GM19351 (cell line): Measurements from ENCODE around the gene CHST6.
"Not testable (repeated sequence)": the region's sequence is repeated elsewhere in the genome, so short reads cannot be mapped to it uniquely, and the experiment has no call there.

Experiments
- ATAC-seq: cut with Tn5 transposase; IDR thresholded peaks from one replicate; pipeline ENCODE4 v1.9.1; 2021; ENCODE audit warnings: mild to moderate bottlenecking, moderate library complexity; ENCODE audit not compliant: unreplicated experiment

CHST6 gene

DNA sequence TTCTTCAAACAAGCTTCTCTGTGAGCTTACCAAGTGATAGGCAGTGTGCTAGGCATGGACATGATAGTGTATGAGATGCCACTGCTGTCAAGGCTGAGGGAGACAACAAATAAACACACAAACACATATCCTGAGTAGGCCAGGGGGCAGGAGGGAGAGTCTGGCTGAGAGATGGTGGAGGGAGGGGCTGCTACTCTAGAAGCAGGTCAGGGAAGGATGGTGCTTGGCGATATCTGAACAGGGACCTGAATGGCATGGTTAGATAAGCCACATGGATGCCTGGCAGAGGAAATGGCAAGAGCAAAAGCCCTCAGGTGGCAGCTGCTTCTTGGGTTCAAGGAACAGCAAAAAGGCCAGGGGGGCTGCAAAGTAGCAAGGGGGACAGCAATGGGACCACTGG lies 8.6 kb upstream of the CHST6 start:
- no peak for ATAC-seq

DNA sequence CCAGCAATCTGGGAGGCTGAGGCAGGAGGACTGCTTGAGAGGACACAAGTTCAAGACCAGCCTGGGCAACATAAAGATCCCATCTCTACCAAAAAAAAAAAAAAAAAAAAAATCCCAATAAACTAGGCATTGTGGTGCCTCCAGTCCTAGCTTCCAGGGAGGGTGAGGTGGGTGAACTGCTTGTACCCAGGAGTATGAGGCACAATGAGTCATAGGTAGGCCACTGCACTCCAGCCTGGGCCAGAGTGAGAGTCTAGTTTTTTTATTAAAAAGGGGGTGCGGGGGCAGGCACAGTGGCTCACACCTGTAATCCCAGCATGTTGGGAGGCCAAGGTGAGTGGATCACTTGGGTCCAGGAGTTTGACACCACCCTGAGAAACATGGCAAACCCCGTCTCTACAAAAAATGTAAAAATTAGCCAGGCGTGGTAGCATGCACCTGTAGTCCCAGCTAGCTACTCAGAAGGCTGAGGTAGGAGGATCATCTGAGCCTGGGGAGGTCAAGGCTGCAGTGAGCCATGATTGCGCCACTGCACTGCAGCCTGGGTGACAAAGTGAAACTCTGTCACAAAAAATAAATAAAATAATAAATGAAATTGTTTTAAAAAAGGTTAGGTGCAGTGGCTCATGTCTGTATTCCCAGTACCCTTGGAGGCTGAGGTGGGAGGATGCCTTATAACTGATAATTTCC lies 7.8 kb upstream of the CHST6 start:
- no peak for ATAC-seq

- not testable (repeated sequence) for ATAC-seq
These were observed 6.6 kb upstream of the CHST6 start for GRCh38 chr16:75501820-75502219.

- no peak for ATAC-seq
These were observed 6.1 kb upstream of the CHST6 start for GRCh38 chr16:75501359-75501758.

DNA sequence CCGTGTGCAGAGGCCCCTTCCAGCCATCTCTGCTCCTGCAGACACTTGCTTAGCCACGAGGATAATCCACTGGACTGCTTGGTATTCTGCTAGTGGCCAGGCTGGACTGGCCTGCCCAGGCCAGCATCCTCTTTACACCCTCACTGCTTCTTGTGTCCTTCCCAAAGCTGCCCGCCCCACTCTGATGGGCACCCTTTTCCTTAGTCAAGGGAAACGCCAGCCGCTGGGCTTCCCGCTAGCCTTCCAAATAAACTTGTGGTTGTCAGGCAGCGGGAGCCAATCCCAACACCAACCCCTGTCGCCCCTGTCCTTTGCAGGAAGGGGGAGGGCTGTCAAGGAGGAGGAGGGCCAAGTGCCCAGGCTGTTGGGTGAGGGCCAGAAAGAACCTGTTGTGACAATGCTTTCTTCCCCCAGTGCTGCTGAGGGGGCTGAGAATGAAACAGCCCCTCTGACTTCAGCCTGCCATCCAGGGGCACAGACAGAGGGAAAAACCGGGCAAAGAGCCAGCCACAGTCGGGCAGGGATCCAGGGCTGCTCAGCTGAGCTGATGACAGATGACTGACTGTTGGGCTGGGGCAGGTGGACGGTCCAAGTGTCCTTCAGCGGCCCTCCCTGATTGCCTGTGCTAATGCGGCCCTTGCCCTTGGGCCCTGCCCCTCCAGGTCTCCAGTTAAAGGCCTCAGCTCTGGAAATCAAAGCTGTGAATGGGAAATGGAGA lies 3.5 kb upstream of the CHST6 start:
- ATAC-seq: not testable (repeated sequence)

DNA sequence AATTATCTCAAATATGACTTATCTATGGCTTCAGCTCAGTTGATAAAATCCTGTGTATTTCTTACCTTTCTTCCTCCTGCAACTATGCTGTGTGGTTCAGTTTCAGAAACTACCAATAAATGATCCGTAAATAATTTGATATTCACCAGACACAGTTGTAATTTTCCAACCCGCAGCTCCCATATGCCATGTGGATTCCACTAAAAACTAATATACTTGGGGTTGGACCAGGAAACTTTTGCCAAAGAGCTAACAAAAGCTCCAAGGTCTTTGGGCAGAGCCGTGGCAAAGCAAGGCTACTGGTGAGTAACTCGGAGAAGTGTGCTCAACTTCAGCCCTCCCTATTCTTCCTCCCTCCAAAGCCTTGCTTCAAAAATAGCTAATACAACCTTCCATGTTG lies 2.3 kb upstream of the CHST6 start:
- no peak for ATAC-seq

DNA sequence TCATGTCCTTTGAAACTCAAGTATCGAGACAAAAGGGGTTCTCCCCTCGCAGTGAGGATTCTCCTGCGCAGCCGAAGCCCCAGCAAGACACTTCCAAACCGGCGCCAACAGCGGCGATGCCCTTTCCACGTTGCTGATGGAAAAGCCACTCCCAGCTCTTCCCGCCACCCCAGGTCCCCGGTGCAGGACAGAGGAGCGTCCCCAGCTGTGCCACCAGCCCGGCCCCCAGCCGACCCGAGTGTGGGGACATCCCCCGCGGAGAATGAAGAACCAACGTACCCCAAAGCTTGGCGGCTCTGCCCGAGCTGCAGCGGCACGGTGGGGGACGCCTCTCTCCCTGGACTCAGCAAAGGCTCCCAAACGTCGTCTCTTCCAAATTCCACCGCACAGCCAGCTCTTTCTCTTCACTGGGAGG lies 573 bp downstream of the CHST6 start:
- ATAC-seq: peak; percentile 6

- ATAC-seq: no peak
These were observed 1.1 kb downstream of the CHST6 start for GRCh38 chr16:75494184-75494583.

GRCh38 chr16:75491876-75492275 lies 3.4 kb downstream of the CHST6 start:
- no peak for ATAC-seq

DNA sequence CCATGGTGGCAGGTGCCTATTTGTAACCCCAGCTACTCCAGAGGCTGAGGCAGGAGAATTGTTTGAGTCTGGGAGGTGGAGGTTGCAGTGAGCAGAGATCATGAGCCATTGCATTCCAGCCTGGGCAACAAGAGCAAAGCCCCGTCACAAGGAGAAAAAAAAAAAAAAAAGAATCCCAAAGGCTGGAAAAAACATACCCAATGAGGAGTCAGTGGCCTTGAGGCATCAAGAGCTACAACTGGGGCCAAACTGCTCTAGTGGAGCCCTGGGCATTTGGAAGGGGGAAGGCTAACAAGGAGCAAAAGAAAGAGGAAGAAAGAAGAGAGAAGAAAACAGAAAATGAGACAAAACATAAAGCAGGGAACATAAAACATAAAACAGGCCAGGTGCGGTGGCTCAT lies 6.9 kb downstream of the CHST6 start:
- ATAC-seq: no peak

DNA sequence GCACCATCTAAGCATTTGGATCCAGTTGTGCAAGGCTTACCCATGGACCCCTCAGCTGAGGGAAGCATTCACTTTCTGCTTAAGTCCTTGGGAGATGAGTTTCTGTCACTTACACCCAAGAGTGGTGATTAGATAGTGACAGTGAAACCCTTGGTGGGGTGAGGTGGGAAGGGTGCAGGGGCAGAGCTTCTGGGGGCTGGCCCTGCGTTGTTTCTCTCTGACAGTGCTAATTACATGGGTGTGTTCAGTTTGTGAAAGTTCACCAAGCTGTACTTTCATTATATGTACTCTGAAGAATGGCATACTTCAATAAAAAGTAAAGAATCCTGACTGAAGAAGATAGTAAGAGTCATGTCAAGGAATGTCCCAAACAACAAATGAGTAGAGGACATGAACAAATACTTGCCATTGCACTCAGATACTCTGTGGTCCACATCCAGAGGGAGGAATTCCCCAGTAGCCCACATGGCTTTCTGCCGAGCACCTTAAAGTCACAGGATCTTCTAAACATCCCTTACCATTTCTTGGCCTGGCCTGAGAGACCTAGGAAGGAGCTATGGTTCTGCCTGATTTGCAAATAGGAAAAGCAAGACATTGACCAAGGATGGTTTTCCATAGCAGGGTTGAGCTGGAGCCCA lies 8.4 kb downstream of the CHST6 start:
- ATAC-seq: peak; percentile 59

DNA sequence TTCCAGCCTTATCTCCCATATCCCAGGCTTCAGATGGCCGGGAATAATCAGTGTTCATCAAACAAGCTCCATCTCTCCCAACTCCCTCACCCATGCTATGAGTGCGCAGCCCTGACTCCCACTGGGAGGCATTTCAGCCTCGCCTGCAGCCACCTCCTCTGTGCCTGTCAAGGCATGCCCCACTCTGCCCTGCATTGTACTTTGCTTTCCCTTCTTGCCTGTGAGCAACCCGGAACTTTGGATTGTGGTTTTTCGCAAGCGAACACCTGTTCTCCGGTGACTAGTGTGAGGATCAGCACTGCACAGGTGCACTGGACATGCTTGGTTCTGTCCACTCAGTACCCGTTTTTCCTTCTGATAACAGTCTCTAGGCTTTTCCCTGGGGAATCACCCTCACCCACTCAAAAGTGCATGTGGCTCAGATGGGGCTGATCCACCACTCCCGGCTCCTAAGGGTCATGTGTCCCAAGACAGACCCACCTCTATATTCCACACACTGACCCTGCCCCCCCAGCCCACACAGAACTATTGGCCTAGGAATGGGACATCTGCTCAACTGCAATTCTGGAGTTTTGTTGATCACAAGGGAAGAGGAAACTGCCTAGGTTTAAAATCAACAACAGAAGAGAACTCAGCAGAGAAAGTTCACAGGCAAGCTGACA lies 9.1 kb downstream of the CHST6 start:
- ATAC-seq: no peak

GRCh38 chr16:75485230-75486013 lies 9.8 kb downstream of the CHST6 start:
- ATAC-seq: peak; percentile 50

GRCh38 chr16:75483222-75483621 lies 12.0 kb downstream of the CHST6 start:
- ATAC-seq: no peak

DNA sequence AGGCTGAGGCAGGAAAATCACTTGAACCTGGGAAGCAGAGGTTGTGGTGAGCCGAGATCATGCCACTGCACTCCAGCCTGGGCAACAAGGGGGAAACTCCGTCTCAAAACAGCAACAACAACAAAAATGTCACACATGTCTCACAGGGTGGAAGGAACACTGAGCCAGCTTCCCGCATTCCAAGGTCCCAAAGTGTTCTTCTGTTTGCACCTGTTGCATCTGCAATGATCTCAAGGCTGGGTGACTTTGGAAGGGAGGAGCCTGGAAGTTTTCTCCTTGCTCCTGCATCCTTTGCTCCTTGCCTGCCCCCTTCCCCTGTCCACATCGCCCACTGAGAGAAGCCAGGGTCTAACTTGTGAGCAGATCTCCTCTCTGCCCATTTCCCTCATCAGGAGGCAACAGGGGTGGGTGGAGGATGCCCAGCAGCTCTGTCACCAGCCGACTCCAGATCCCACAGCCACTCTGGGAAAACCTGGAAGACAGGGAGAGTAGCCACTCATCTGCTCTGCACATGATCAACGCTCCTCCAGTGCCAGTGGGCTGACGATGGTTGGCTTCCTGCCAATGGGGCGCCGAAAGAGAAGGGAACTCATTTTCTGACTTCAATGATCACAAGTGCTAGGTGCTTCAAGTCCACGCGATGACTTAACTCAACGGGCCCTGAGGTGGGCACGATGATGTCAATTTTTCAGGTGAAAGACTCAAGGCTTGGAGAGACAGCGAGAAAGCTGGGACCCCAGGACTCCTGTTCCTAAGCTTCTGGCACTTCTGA lies 12.6 kb downstream of the CHST6 start:
- ATAC-seq: no peak

GRCh38 chr16:75481475-75481874 lies 13.8 kb downstream of the CHST6 start:
- ATAC-seq: no peak

GRCh38 chr16:75479421-75479990 lies 15.7 kb downstream of the CHST6 start:
- no peak for ATAC-seq

DNA sequence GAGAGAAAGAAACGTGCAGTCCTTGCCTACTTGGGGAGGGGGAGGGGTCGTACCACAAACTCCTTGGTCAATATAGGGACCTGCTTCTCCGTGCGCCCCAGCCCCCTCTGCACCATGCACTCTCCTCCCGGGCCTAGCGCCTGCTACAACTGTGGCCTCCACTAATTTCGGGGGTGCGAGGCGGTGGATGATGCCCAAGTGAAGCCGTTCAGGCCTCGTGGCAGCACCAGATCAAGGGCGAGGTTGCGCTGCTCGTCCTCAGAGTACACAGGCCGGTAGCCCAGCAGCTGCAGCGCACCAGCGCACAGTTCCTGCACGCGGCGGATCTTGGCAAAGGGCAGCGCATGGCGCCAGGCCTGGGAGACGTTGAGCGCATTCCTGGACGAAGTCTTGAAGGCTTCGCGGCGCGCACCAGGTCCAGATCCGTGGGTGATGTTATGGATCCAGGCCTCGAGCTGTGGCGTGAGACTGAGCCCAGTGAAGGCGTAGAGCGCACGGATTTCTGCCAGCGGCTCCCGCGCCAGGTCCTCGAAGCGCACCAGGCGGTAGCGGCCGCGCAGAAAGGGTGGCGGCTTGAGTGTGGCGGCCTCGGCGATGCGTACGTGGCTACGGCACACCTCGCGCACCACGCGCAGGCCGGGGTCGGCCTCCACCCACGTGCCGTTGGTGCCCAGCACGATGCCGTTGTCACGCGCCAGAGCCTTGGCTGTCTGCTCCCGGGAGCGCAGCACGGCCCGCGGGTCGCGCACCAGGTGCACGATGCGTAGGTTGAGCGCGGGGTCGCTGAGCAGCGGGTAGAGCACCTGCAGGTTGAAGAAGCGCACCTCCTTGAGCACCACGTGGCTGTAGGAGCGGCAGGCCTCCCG lies 16.5 kb downstream of the CHST6 start:
- ATAC-seq: no peak
